Stomach (tissue), 9 donors: ENCODE measurements around the gene TEX19. TPM values are rescaled to one million over a fixed set of nuclear protein-coding genes. Genes with fewer than 3 reads are reported as not detected.
A peak's percentile ranks its signal among the peaks of the same experiment; 100 is the strongest.

Experiments
- DNase-seq, 2 donors: peaks; one replicate each; pipeline versions ENCODE4 v3.0.0 to v3.0.0-alpha.2; 2013 to 2019
- H3K27ac ChIP-seq, 5 donors: fragments of 200-600 bp in 4 of 5; sonication (generic) in 4 of 5; one replicate each; pipeline ENCODE4 v1.5.1; 2013 to 2019; ENCODE audit warnings: mild to moderate bottlenecking in 1 of 5, moderate library complexity in 1 of 5
- H3K27me3 ChIP-seq, 3 donors: fragments of 200-600 bp; sonication (generic); one replicate each; pipeline ENCODE4 v1.5.1; 2017 to 2019; ENCODE audit warnings: mixed run types in 1 of 3
- H3K36me3 ChIP-seq, 4 donors: fragments of 200-600 bp; sonication (generic); 1 replicate in 3 of 4; 2 replicates in 1 of 4; pipeline ENCODE4 v1.5.1; 2016 to 2019
- H3K4me1 ChIP-seq, 4 donors: fragments of 200-600 bp; sonication (generic); one replicate each; pipeline ENCODE4 v1.5.1; 2016 to 2019
- H3K4me3 ChIP-seq, 4 donors: fragments of 200-600 bp; sonication (generic) in 3 of 4; one replicate each; pipeline ENCODE4 v1.5.1; 2016 to 2019; ENCODE audit warnings: mild to moderate bottlenecking in 1 of 4
- H3K9me3 ChIP-seq, 4 donors: fragments of 200-600 bp; sonication (generic); one replicate each; pipeline ENCODE4 v1.5.1; 2016 to 2019
- EP300 ChIP-seq: sonication (generic); formaldehyde crosslinking; IDR thresholded peaks from one replicate; pipeline ENCODE4 v1.6.1; 2017; ENCODE audit warnings: antibody characterized with exemption
- POLR2A ChIP-seq, 4 donors: fragments of 450-650 bp; IDR thresholded peaks; one replicate each; pipeline ENCODE4 v1.6.1; 2016; ENCODE audit warnings: antibody characterized with exemption in 4 of 4, control low read depth in 2 of 4, mild to moderate bottlenecking in 1 of 4, moderate library complexity in 1 of 4
- POLR2AphosphoS5 ChIP-seq, 3 donors: sonication (generic); formaldehyde crosslinking; IDR thresholded peaks; one replicate each; pipeline ENCODE4 v1.6.1; 2016; ENCODE audit warnings: antibody characterized with exemption in 3 of 3
- WGBS, 5 donors: extraction: QIAGEN DNeasy Blood & Tissue Kit in 3 of 5; methylation state at CpG; one replicate each; pipeline versions ENCODE4 v1.1.5 to v1.1.7; 2013 to 2018; 5-methylcytosine and 5-hydroxymethylcytosine counted together
- intact Hi-C: fragments of 100-400 bp; cut with DNase I; formaldehyde crosslinking; loops from one replicate; pipeline ENCODE4 v1.15.1; 2023; ENCODE audit warnings: low total_unique reads
- polyA plus RNA-seq, 3 donors: library from polyadenylated mRNA; stranded (reverse); fragments of 200-250 nt; gene quantifications; one replicate each; pipeline ENCODE4 v1.2.3, GENCODE V29; 2013
- total RNA-seq, 5 donors: library from RNA; depleted of rRNA; stranded (reverse); fragments of >200 nt; gene quantifications; one replicate each; pipeline versions ENCODE4 v1.1.0 to v1.2.3, GENCODE V29; 2014 to 2016
- TF ChIP-seq, protein P1 (sequence below), 7 experiments: fragments of 450-650 bp in 4 of 7; fragments of 200-600 bp in 3 of 7; sonication (generic) in 3 of 7; IDR thresholded peaks; one replicate each; pipeline ENCODE4 v1.5.1; 2016 to 2019; ENCODE audit warnings: antibody characterized with exemption in 7 of 7, control low read depth in 2 of 7, mild to moderate bottlenecking in 1 of 7
- donor health status: healthy with polysubstance abuse.
- donor health status: Bipolar disorder and iron deficiency.
- donor health status: healthy.

TEX19 gene
- total and polyA plus RNA-seq, 8 donors, result not detected

DNA sequence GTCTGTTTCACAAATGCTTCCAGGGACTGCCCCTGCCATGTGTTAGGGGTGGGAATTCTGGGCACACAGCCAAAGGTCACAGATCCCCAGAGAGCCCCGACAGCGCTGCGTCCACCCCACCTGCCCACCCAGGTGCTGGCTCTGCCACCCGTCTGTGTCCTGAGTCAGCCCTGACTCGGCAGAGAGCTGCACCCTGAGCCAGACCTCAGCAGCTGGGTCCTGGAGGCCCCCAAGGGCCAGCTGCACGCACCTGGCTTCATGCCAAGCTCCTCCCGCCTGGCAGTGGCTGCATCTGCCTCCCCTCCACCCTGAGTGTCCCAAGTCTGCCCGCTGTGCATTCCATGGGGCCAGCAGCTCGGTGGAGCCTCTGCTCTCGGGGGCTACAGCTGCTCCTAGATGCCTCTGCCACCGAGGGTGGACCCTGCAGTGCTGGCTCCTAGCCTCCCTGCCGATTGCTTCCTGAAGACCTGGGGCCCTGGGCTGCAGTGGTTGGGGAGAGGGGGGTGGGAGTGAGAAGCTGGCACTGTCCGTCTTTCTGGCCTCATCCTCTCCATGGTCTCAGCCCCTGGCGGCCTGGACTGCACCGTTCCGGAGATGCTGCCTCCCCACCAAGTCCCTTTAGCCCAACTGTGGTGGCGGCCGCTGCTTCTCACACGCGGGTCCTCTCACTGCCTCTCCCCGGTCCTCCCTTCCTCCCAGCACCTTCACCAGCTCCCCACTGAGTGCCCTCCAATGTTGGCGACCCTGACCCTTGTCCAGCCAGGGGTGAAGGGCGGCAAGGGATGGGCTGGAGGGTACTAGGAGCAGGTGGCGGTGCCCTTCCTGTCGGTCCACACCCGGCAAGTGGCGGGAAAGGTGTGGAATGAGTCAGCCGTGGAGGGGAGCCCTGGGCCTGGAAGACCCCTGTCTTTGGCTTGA is 28.5 kb upstream of the TEX19 start:
- Histone ChIP-seq H3K4me1 (peaks cover 43 to 76% (median 72%) of the 10 kb centered on the region in 4 donors), H3K27ac (no peak overlapping the region), H3K36me3 (peaks cover 0 to 9% (median 4%) of the 10 kb centered on the region in 4 donors), H3K4me3 (peak overlapping the region in 1 of 4 donors; percentile 72), H3K9me3 (no peaks in the 10 kb centered on the region), H3K27me3 (no peaks in the 10 kb centered on the region)
- intact Hi-C loops, result no loop called here
- 42 to 72% (median 49%) methylated on average over 16 to 28 of the region's 28 CpGs for WGBS, 5 donors
- peak in 1 of 2 donors; percentile 91 for DNase-seq
- no peak for TF ChIP-seq POLR2AphosphoS5 (IDR thresholded peaks at IDR 0.05)
- TF ChIP-seq EP300, result no peak
- TF ChIP-seq, protein P1, sequence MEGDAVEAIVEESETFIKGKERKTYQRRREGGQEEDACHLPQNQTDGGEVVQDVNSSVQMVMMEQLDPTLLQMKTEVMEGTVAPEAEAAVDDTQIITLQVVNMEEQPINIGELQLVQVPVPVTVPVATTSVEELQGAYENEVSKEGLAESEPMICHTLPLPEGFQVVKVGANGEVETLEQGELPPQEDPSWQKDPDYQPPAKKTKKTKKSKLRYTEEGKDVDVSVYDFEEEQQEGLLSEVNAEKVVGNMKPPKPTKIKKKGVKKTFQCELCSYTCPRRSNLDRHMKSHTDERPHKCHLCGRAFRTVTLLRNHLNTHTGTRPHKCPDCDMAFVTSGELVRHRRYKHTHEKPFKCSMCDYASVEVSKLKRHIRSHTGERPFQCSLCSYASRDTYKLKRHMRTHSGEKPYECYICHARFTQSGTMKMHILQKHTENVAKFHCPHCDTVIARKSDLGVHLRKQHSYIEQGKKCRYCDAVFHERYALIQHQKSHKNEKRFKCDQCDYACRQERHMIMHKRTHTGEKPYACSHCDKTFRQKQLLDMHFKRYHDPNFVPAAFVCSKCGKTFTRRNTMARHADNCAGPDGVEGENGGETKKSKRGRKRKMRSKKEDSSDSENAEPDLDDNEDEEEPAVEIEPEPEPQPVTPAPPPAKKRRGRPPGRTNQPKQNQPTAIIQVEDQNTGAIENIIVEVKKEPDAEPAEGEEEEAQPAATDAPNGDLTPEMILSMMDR (IDR thresholded peaks at IDR 0.05), result no peak
- TF ChIP-seq POLR2A (IDR thresholded peaks at IDR 0.05), result no peak

DNA sequence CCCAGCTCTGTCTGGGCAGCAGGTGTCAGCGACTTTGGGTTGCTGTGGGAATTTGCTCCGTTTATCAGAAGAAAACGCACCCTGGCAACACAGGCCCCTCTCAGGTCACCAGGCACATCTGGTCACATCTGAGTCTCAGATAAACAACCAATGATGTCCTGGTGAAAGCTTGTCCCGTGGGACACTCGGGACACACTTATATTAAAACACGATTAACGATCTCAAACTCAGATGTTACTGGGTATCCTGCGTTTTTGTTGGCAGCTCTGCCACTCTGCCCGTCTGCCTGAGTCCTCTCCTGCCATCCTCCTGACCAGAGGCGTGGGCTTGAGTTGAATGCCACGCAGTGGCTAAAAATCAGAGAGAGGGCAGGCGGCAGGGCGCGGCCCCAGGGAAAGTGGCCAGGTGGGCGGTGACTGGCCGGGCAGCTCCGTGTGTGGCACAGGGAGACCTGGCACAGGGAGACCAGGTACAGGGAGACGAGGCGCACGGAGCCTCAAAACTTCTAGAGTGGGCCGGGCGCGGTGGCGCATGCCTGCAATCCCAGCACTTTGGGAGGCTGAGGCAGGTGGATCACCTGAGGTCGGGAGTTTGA is 27.6 kb upstream of the TEX19 start:
- Histone ChIP-seq H3K36me3 (peaks cover 0 to 8% (median 4%) of the 10 kb centered on the region in 4 donors), H3K4me3 (peak overlapping the region in 1 of 4 donors; percentile 72), H3K9me3 (no peaks in the 10 kb centered on the region), H3K27me3 (no peaks in the 10 kb centered on the region), H3K4me1 (peaks cover 43 to 84% (median 80%) of the 10 kb centered on the region in 4 donors), H3K27ac (no peak overlapping the region)
- WGBS, 5 donors, result 56 to 76% (median 66%) methylated on average over 21 to 25 of the region's 25 CpGs
- no peak for DNase-seq
- TF ChIP-seq, protein P1 (IDR thresholded peaks at IDR 0.05), result no peak
- TF ChIP-seq POLR2A (IDR thresholded peaks at IDR 0.05) (no peak), EP300 (no peak), POLR2AphosphoS5 (IDR thresholded peaks at IDR 0.05) (no peak)
- intact Hi-C loops, result no loop called here

DNA sequence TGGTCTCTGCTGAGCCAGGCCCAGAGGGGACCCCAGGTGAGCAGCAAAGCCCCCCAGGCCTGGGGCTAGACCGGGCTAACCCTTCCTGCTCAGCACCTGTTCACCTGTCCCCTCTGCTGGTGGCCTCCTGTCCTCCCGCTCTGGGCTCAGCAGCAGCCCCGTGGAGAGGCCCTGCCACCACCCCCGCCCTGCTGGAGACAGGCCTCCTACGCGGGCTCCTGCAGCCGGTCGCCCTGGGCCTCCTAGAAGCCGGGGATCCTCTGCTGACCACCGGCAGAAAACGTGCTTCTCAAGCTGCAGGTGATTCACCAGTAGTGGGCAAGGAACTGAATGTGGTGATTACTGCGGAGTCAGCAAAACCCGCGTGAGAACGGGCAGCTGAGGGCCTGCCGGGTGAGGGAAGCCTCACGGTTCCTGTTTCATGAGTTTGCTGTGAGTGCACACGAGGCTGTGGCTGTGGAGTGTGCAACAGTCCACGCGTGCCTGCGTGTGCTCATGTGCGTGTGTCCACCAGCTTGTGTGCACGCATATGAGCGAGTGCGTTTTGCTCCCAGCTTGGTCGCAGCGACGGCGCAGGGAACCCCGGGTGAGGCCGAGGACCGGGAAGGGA is 26.3 kb upstream of the TEX19 start:
- Histone ChIP-seq H3K9me3 (no peaks in the 10 kb centered on the region), H3K4me3 (peak overlapping the region; percentile 55 to 72 (median 65)), H3K4me1 (peaks cover 43 to 88% (median 81%) of the 10 kb centered on the region in 4 donors), H3K27me3 (no peaks in the 10 kb centered on the region), H3K27ac (peak overlapping the region; percentile 65 to 94 (median 83)), H3K36me3 (no peaks in the 10 kb centered on the region)
- intact Hi-C loops, result no loop called here
- TF ChIP-seq POLR2AphosphoS5 (IDR thresholded peaks at IDR 0.05), result peak in 1 of 3 donors; percentile 24
- TF ChIP-seq, protein P1 (IDR thresholded peaks at IDR 0.05), result no peak
- DNase-seq, result peak; percentile 56 to 70
- WGBS, 5 donors, result 6 to 14% (median 11%) methylated on average over 21 to 32 of the region's 32 CpGs
